Neural crest cell (in vitro differentiated cells): Measurements from ENCODE around the gene CRYGS. TPM values are rescaled to one million over a fixed set of nuclear protein-coding genes. Genes with fewer than 3 reads are reported as not detected.

Source experiments
- DNase-seq: peaks from one replicate; pipeline ENCODE4 v3.0.0; 2021; ENCODE audit warnings: low read depth, mixed read lengths, low spot score
- H3K27ac Mint-ChIP-seq: one replicate; pipeline ENCODE4 v1.8.0; 2021; ENCODE audit warnings: mild to moderate bottlenecking, mixed read lengths; ENCODE audit not compliant: unreplicated experiment
- H3K27me3 Mint-ChIP-seq: 2 replicates; pipeline ENCODE4 v1.8.0; 2021; ENCODE audit warnings: low read depth, mild to moderate bottlenecking, mixed read lengths
- H3K36me3 Mint-ChIP-seq: 2 replicates; pipeline ENCODE4 v1.8.0; 2021; ENCODE audit warnings: low read depth, mild to moderate bottlenecking, mixed read lengths
- H3K4me1 Mint-ChIP-seq: 2 replicates; pipeline ENCODE4 v1.8.0; 2021; ENCODE audit warnings: mixed read lengths
- H3K4me3 Mint-ChIP-seq: one replicate; pipeline ENCODE4 v1.8.0; 2021; ENCODE audit warnings: mild to moderate bottlenecking, mixed read lengths
- H3K9me3 Mint-ChIP-seq: 2 replicates; pipeline ENCODE4 v1.8.0; 2021; ENCODE audit warnings: mixed read lengths
- CTCF ChIP-seq: fragments of 200-600 bp; sonication (generic); conservative IDR thresholded peaks from 2 replicates; pipeline ENCODE4 v1.5.0; 2021; ENCODE audit warnings: antibody characterized with exemption, mild to moderate bottlenecking
- total RNA-seq: library from RNA; stranded (reverse); gene quantifications from 2 replicates; pipeline ENCODE4 v1.2.1, GENCODE V29; 2021

The CRYGS gene
- total RNA-seq, 1 donor from 2014 or later: 4.7 TPM

GRCh38 chr3:186523022-186523421 is 21.2 kb downstream of the CRYGS start:
- Mint-ChIP-seq H3K4me3 (no peak overlapping the region), H3K9me3 (no peaks in the 10 kb centered on the region), H3K4me1 (peaks cover 17% of the 10 kb centered on the region), H3K27me3 (no peaks in the 10 kb centered on the region), H3K36me3 (no peaks in the 10 kb centered on the region), H3K27ac (no peak overlapping the region)
- no peak for TF ChIP-seq CTCF
- no peak for DNase-seq

- peaks cover 17% of the 10 kb centered on the region for H3K4me1 Mint-ChIP-seq
- no peaks in the 10 kb centered on the region for H3K9me3 Mint-ChIP-seq
- H3K4me3 Mint-ChIP-seq: no peak overlapping the region
- H3K36me3 Mint-ChIP-seq: no peaks in the 10 kb centered on the region
- DNase-seq: no peak
- H3K27ac Mint-ChIP-seq: no peak overlapping the region
- no peak for TF ChIP-seq CTCF
- H3K27me3 Mint-ChIP-seq: no peaks in the 10 kb centered on the region
These were observed 23.0 kb downstream of the CRYGS start for GRCh38 chr3:186520957-186521842.

GRCh38 chr3:186520431-186520830 is 23.7 kb downstream of the CRYGS start:
- TF ChIP-seq CTCF: no peak
- H3K4me3 Mint-ChIP-seq: no peak overlapping the region
- H3K9me3 Mint-ChIP-seq: no peaks in the 10 kb centered on the region
- H3K27ac Mint-ChIP-seq: no peak overlapping the region
- no peaks in the 10 kb centered on the region for H3K27me3 Mint-ChIP-seq
- no peaks in the 10 kb centered on the region for H3K36me3 Mint-ChIP-seq
- no peak for DNase-seq
- H3K4me1 Mint-ChIP-seq: peaks cover 13% of the 10 kb centered on the region

GRCh38 chr3:186519021-186519658 is 25.0 kb downstream of the CRYGS start:
- no peak for TF ChIP-seq CTCF
- Mint-ChIP-seq H3K27ac (no peak overlapping the region), H3K36me3 (no peaks in the 10 kb centered on the region), H3K4me3 (no peak overlapping the region), H3K9me3 (no peaks in the 10 kb centered on the region), H3K4me1 (peaks cover 10% of the 10 kb centered on the region), H3K27me3 (peaks cover 9% of the 10 kb centered on the region)
- no peak for DNase-seq

GRCh38 chr3:186517218-186517617 is 27.0 kb downstream of the CRYGS start:
- peaks cover 6% of the 10 kb centered on the region for H3K4me1 Mint-ChIP-seq
- no peak overlapping the region for H3K4me3 Mint-ChIP-seq
- H3K9me3 Mint-ChIP-seq: no peaks in the 10 kb centered on the region
- no peaks in the 10 kb centered on the region for H3K36me3 Mint-ChIP-seq
- no peak for DNase-seq
- no peak overlapping the region for H3K27ac Mint-ChIP-seq
- no peak for TF ChIP-seq CTCF
- peaks cover 15% of the 10 kb centered on the region for H3K27me3 Mint-ChIP-seq
